WTC11 (cell line): ENCODE measurements around the gene SHBG.

Source experiments
- TCF7 ChIP-seq: sonication (generic); formaldehyde crosslinking; IDR thresholded peaks from 2 replicates; pipeline ENCODE4 v1.8.0; 2022; ENCODE audit warnings: mild to moderate bottlenecking, low read depth, missing genetic modification reagents, moderate library complexity
- USF2 ChIP-seq: sonication (generic); formaldehyde crosslinking; IDR thresholded peaks from 2 replicates; pipeline ENCODE4 v1.8.1; 2023; ENCODE audit warnings: mild to moderate bottlenecking, missing genetic modification reagents, moderate library complexity
- TF ChIP-seq, protein P1 (sequence below): fragments of 200-600 bp; IDR thresholded peaks from 2 replicates; pipeline ENCODE4 v1.8.0; 2022; ENCODE audit warnings: antibody characterized with exemption

- TF ChIP-seq, protein P1, sequence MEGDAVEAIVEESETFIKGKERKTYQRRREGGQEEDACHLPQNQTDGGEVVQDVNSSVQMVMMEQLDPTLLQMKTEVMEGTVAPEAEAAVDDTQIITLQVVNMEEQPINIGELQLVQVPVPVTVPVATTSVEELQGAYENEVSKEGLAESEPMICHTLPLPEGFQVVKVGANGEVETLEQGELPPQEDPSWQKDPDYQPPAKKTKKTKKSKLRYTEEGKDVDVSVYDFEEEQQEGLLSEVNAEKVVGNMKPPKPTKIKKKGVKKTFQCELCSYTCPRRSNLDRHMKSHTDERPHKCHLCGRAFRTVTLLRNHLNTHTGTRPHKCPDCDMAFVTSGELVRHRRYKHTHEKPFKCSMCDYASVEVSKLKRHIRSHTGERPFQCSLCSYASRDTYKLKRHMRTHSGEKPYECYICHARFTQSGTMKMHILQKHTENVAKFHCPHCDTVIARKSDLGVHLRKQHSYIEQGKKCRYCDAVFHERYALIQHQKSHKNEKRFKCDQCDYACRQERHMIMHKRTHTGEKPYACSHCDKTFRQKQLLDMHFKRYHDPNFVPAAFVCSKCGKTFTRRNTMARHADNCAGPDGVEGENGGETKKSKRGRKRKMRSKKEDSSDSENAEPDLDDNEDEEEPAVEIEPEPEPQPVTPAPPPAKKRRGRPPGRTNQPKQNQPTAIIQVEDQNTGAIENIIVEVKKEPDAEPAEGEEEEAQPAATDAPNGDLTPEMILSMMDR, result no peak
- TF ChIP-seq TCF7 (CRISPR knock-in tag) (no peak), USF2 (CRISPR knock-in tag) (no peak)
Measured at GRCh38 chr17:7613769-7614424, 16.0 kb upstream of the SHBG start.
